HepG2 (cell line): ENCODE data around the gene FSCN2. TPM values are rescaled to one million over a fixed set of nuclear protein-coding genes. Genes with fewer than 3 reads are reported as not detected.

Experiments
- E2F2 ChIP-seq: sonication (generic); formaldehyde crosslinking; IDR thresholded peaks from 2 replicates; pipeline ENCODE4 v1.4.0; 2020; ENCODE audit warnings: missing genetic modification reagents, borderline replicate concordance
- KMT2A ChIP-seq: sonication (generic); formaldehyde crosslinking; IDR thresholded peaks from 2 replicates; pipeline ENCODE4 v1.4.0; 2020; ENCODE audit warnings: missing genetic modification reagents
- NAIF1 ChIP-seq: sonication (generic); formaldehyde crosslinking; IDR thresholded peaks from 2 replicates; pipeline ENCODE4 v1.5.0; 2020; ENCODE audit warnings: mild to moderate bottlenecking, missing genetic modification reagents, borderline replicate concordance
- NFAT5 ChIP-seq: sonication (generic); formaldehyde crosslinking; IDR thresholded peaks from 2 replicates; pipeline ENCODE4 v1.4.0; 2020; ENCODE audit warnings: missing genetic modification reagents
- NR2F1 ChIP-seq, 2 experiments: fragments of 450-650 bp in 1 of 2; formaldehyde crosslinking in 1 of 2; IDR thresholded peaks; 2 replicates each; pipeline versions ENCODE4 v1.5.0 to v1.6.1; 2016 to 2020; ENCODE audit warnings: mild to moderate bottlenecking in 1 of 2, missing compliant biosample characterization in 1 of 2, missing genetic modification reagents in 1 of 2, moderate library complexity in 1 of 2
- RBM22 ChIP-seq: fragments of 200-400 bp; formaldehyde crosslinking; optimal IDR thresholded peaks from 2 replicates; pipeline ENCODE3; 2017; ENCODE audit warnings: mild to moderate bottlenecking, low read length, moderate library complexity
- SATB2 ChIP-seq: sonication (generic); formaldehyde crosslinking; IDR thresholded peaks from 2 replicates; pipeline ENCODE4 v1.5.0; 2020; ENCODE audit warnings: missing genetic modification reagents
- SIN3A ChIP-seq: IDR thresholded peaks from 2 replicates; pipeline ENCODE4 v1.6.1; 2011; ENCODE audit warnings: low read depth, mild to moderate bottlenecking, control low read depth, low read length, borderline replicate concordance
- SIX1 ChIP-seq: sonication (generic); formaldehyde crosslinking; IDR thresholded peaks from 2 replicates; pipeline ENCODE4 v1.4.0; 2020; ENCODE audit warnings: missing genetic modification reagents, borderline replicate concordance
- U2AF1 ChIP-seq: fragments of 200-400 bp; formaldehyde crosslinking; optimal IDR thresholded peaks from 2 replicates; pipeline ENCODE3; 2017; ENCODE audit warnings: mild to moderate bottlenecking, low read depth, low read length
- XBP1 ChIP-seq: sonication (generic); formaldehyde crosslinking; IDR thresholded peaks from 2 replicates; pipeline ENCODE4 v1.5.0; 2020; ENCODE audit warnings: missing genetic modification reagents
- YEATS4 ChIP-seq: sonication (generic); formaldehyde crosslinking; IDR thresholded peaks from 2 replicates; pipeline ENCODE4 v1.4.0; 2020; ENCODE audit warnings: missing genetic modification reagents, borderline replicate concordance
- ZC3H4 ChIP-seq: sonication (generic); formaldehyde crosslinking; IDR thresholded peaks from 2 replicates; pipeline ENCODE4 v1.4.0; 2020; ENCODE audit warnings: missing genetic modification reagents, borderline replicate concordance
- ZNF34 ChIP-seq: sonication (generic); formaldehyde crosslinking; IDR thresholded peaks from 2 replicates; pipeline ENCODE4 v1.4.0; 2020; ENCODE audit warnings: mild to moderate bottlenecking, missing genetic modification reagents, borderline replicate concordance
- ZNF496 ChIP-seq: sonication (generic); formaldehyde crosslinking; IDR thresholded peaks from 2 replicates; pipeline ENCODE4 v1.8.1; 2023; ENCODE audit warnings: mild to moderate bottlenecking, moderate library complexity, missing genetic modification reagents; ENCODE audit not compliant: insufficient replicate concordance
- ZNF660 ChIP-seq: sonication (generic); formaldehyde crosslinking; IDR thresholded peaks from 2 replicates; pipeline ENCODE4 v1.5.1; 2020; ENCODE audit warnings: mild to moderate bottlenecking, low read depth, missing genetic modification reagents, borderline replicate concordance
- polyA plus RNA-seq, 8 experiments: library from polyadenylated mRNA; depleted of rRNA in 3 of 8; stranded (reverse) in 7 of 8; unstranded in 1 of 8; fragments of >200 nt; fragmentation: Illumina TruSeq in 4 of 8; extraction: Trizol in 4 of 8; gene quantifications; 2 replicates each; pipeline versions ENCODE4 v1.2.1 to v1.2.3, GENCODE V29; 2011 to 2016; ENCODE audit warnings: low read depth in 4 of 8, missing spikeins in 1 of 8, mixed read lengths in 1 of 8; ENCODE audit not compliant: insufficient read depth in 1 of 8
- total RNA-seq, 5 experiments: library from RNA; depleted of rRNA; stranded (reverse); fragments of >200 nt; fragmentation: Illumina TruSeq; extraction: Trizol; gene quantifications; 2 replicates each; pipeline ENCODE4 v1.2.3, GENCODE V29; 2016; ENCODE audit warnings: low read depth in 1 of 5
- TF ChIP-seq, protein P1 (sequence below): sonication (generic); formaldehyde crosslinking; IDR thresholded peaks from 2 replicates; pipeline ENCODE4 v1.5.0; 2020; ENCODE audit warnings: missing genetic modification reagents

Gene FSCN2
- total and polyA plus RNA-seq, 2 of the 13 experiments (the other 11 are each of a cell fraction or from before 2014, with no cell fraction given): 0.09 TPM; not detected in 1

GRCh38 chr17:81509972-81510784 lies 18.0 kb upstream of the FSCN2 start (continued):
- no peak for TF ChIP-seq NFAT5 (CRISPR knock-in tag)
- TF ChIP-seq SATB2: no peak
- TF ChIP-seq XBP1 (CRISPR knock-in tag): no peak
- TF ChIP-seq ZNF496: no peak
- TF ChIP-seq SIX1 (CRISPR knock-in tag): no peak
- TF ChIP-seq RBM22: no peak
- 0 out of 2 replicates have a peak, but pooled peaks have one; percentile 44 for TF ChIP-seq E2F2 (CRISPR knock-in tag)
- no peak for TF ChIP-seq ZNF660 (CRISPR knock-in tag)
- TF ChIP-seq KMT2A: 0 out of 2 replicates have a peak, but pooled peaks have one; percentile 18
- no peak for TF ChIP-seq ZNF34 (CRISPR knock-in tag)
- TF ChIP-seq, protein P1, sequence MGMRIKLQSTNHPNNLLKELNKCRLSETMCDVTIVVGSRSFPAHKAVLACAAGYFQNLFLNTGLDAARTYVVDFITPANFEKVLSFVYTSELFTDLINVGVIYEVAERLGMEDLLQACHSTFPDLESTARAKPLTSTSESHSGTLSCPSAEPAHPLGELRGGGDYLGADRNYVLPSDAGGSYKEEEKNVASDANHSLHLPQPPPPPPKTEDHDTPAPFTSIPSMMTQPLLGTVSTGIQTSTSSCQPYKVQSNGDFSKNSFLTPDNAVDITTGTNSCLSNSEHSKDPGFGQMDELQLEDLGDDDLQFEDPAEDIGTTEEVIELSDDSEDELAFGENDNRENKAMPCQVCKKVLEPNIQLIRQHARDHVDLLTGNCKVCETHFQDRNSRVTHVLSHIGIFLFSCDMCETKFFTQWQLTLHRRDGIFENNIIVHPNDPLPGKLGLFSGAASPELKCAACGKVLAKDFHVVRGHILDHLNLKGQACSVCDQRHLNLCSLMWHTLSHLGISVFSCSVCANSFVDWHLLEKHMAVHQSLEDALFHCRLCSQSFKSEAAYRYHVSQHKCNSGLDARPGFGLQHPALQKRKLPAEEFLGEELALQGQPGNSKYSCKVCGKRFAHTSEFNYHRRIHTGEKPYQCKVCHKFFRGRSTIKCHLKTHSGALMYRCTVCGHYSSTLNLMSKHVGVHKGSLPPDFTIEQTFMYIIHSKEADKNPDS: no peak
- TF ChIP-seq U2AF1: no peak
- 0 out of 2 replicates have a peak, but pooled peaks have one; percentile 13 for TF ChIP-seq NAIF1 (CRISPR knock-in tag)
- 0 out of 2 replicates have a peak, but pooled peaks have one; percentile 3 for TF ChIP-seq SIN3A
- TF ChIP-seq NR2F1 (CRISPR knock-in tag; IDR thresholded peaks at IDR 0.05): 0 out of 4 replicates have a peak, but pooled peaks of 1 of the 2 experiments have one; percentile 13
- TF ChIP-seq YEATS4 (CRISPR knock-in tag): 0 out of 2 replicates have a peak, but pooled peaks have one; percentile 5
- no peak for TF ChIP-seq ZC3H4
